Natural killer cell (primary cell): Measurements from ENCODE around the gene AREG. TPM values are rescaled to one million over a fixed set of nuclear protein-coding genes. Genes with fewer than 3 reads are reported as not detected.

Experiments used
- ATAC-seq, 3 donors: fragments of 150-1000 bp in 2 of 3; fragments of 200-7000 bp in 1 of 3; cut with Tn5 transposase; 1 replicate in 1 of 3; 2 replicates in 2 of 3; pipeline ENCODE4 v1.10.0; 2021; ENCODE audit warnings: mild to moderate bottlenecking in 2 of 3, moderate library complexity in 2 of 3
- DNase-seq, 2 donors: peaks; one replicate each; pipeline versions ENCODE4 v3.0.0 to v3.0.0-alpha.2; 2013 to 2021; ENCODE audit warnings: mixed read lengths in 1 of 2
- H3K27ac ChIP-seq: one replicate; pipeline ENCODE4 v1.5.1; 2013; ENCODE audit warnings: mild to moderate bottlenecking, low read length
- H3K27me3 ChIP-seq: one replicate; pipeline ENCODE4 v1.6.1; 2013; ENCODE audit warnings: low read length; ENCODE audit not compliant: control insufficient read depth, insufficient read depth
- H3K36me3 ChIP-seq: one replicate; pipeline ENCODE4 v1.6.1; 2013; ENCODE audit warnings: low read length; ENCODE audit not compliant: control insufficient read depth, insufficient read depth
- H3K4me1 ChIP-seq: one replicate; pipeline ENCODE4 v1.6.1; 2013; ENCODE audit warnings: low read length; ENCODE audit not compliant: control insufficient read depth, insufficient read depth
- H3K4me3 ChIP-seq: one replicate; pipeline ENCODE4 v1.5.1; 2013; ENCODE audit warnings: low read length
- H3K9me3 ChIP-seq: one replicate; pipeline ENCODE4 v1.6.1; 2013; ENCODE audit warnings: low read length; ENCODE audit not compliant: control insufficient read depth, insufficient read depth
- H3K27ac Mint-ChIP-seq, 2 donors: one replicate each; pipeline ENCODE4 v1.8.0; 2022; ENCODE audit warnings: mild to moderate bottlenecking in 2 of 2, mixed read lengths in 2 of 2, moderate library complexity in 1 of 2
- H3K27me3 Mint-ChIP-seq, 2 donors: one replicate each; pipeline ENCODE4 v1.8.0; 2022; ENCODE audit warnings: low read depth in 2 of 2, mixed read lengths in 2 of 2
- H3K36me3 Mint-ChIP-seq: one replicate; pipeline ENCODE4 v1.8.0; 2022; ENCODE audit warnings: mixed read lengths
- H3K4me1 Mint-ChIP-seq, 2 donors: one replicate each; pipeline ENCODE4 v1.8.0; 2022; ENCODE audit warnings: mixed read lengths in 2 of 2
- H3K4me3 Mint-ChIP-seq: one replicate; pipeline ENCODE4 v1.8.0; 2022; ENCODE audit warnings: mild to moderate bottlenecking, moderate library complexity, mixed read lengths
- H3K9me3 Mint-ChIP-seq, 2 donors: one replicate each; pipeline ENCODE4 v1.8.0; 2022; ENCODE audit warnings: mixed read lengths in 2 of 2
- CTCF ChIP-seq: fragments of 200-600 bp; IDR thresholded peaks from one replicate; pipeline ENCODE4 v1.8.0; 2022; ENCODE audit warnings: antibody characterized with exemption
- WGBS: methylation state at CpG from one replicate; pipeline ENCODE4 v1.1.7; 2013; ENCODE audit warnings: missing lambda C conversion rate; ENCODE audit not compliant: insufficient coverage; 5-methylcytosine and 5-hydroxymethylcytosine counted together
- intact Hi-C: fragments of 100-400 bp; cut with micrococcal nuclease; formaldehyde crosslinking; loops from one replicate; pipeline ENCODE4 v1.14.2; 2022
- total RNA-seq, 4 donors: library from RNA; stranded (reverse); fragments of 120-200 nt in 1 of 4; gene quantifications; one replicate each; pipeline versions ENCODE4 v1.2.3 to v1.2.4, GENCODE V29; 2013 to 2022

AREG gene
- total RNA-seq, 3 donors from 2014 or later (not counting 1 experiment from before 2014, with no cell fraction given) = 11.3 to 47.2 (median 38.2) TPM

- Mint-ChIP-seq H3K36me3 (no peaks in the 10 kb centered on the region), H3K27me3 (peaks cover 3 to 7% of the 10 kb centered on the region in 2 donors), H3K4me3 (no peak overlapping the region), H3K27ac (no peak overlapping the region), H3K4me1 (no peaks in the 10 kb centered on the region), H3K9me3 (no peaks in the 10 kb centered on the region)
- ATAC-seq (no peak), DNase-seq (no peak)
- no peaks in the 10 kb centered on the region for H3K36me3 ChIP-seq
- 84% methylated on average over 2 of the region's 2 CpGs for WGBS
- H3K4me1 ChIP-seq = no peaks in the 10 kb centered on the region
- no peak for TF ChIP-seq CTCF
- no peak overlapping the region for H3K4me3 ChIP-seq
- no peaks in the 10 kb centered on the region for H3K9me3 ChIP-seq
- no peak overlapping the region for H3K27ac ChIP-seq
- intact Hi-C loops = no loop called here
- no peaks in the 10 kb centered on the region for H3K27me3 ChIP-seq
These were observed 34.7 kb upstream of the AREG start for GRCh38 chr4:74410272-74410671.

- H3K4me3 Mint-ChIP-seq = no peak overlapping the region
These were observed 32.7 kb upstream of the AREG start for GRCh38 chr4:74412225-74412624.

GRCh38 chr4:74413265-74413664 is 31.7 kb upstream of the AREG start:
- no peaks in the 10 kb centered on the region for H3K9me3 Mint-ChIP-seq
- H3K27me3 Mint-ChIP-seq = peaks cover 5 to 12% of the 10 kb centered on the region in 2 donors
- no peaks in the 10 kb centered on the region for H3K27me3 ChIP-seq
- H3K36me3 ChIP-seq = no peaks in the 10 kb centered on the region
- no peak for DNase-seq
- no peaks in the 10 kb centered on the region for H3K36me3 Mint-ChIP-seq
- H3K27ac Mint-ChIP-seq = no peak overlapping the region
- H3K4me3 ChIP-seq = no peak overlapping the region
- no peak overlapping the region for H3K4me3 Mint-ChIP-seq
- ATAC-seq = no peak
- H3K27ac ChIP-seq = no peak overlapping the region
- TF ChIP-seq CTCF = no peak
- no peaks in the 10 kb centered on the region for H3K4me1 ChIP-seq
- no peaks in the 10 kb centered on the region for H3K4me1 Mint-ChIP-seq
- H3K9me3 ChIP-seq = no peaks in the 10 kb centered on the region
- intact Hi-C loops = no loop called here

More at GRCh38 chr4:74412225-74412624, 32.7 kb upstream of the AREG start:
- H3K27me3 Mint-ChIP-seq = peaks cover 3 to 7% of the 10 kb centered on the region in 2 donors
- ATAC-seq (no peak), DNase-seq (no peak)
- H3K4me1 Mint-ChIP-seq = no peaks in the 10 kb centered on the region
- no peaks in the 10 kb centered on the region for H3K36me3 ChIP-seq
- H3K4me1 ChIP-seq = no peaks in the 10 kb centered on the region
- no peak for TF ChIP-seq CTCF
- H3K27ac ChIP-seq = no peak overlapping the region
- H3K36me3 Mint-ChIP-seq = no peaks in the 10 kb centered on the region
- H3K27me3 ChIP-seq = no peaks in the 10 kb centered on the region
- H3K4me3 ChIP-seq = no peak overlapping the region
- H3K9me3 Mint-ChIP-seq = no peaks in the 10 kb centered on the region
- H3K27ac Mint-ChIP-seq = no peak overlapping the region
- no peaks in the 10 kb centered on the region for H3K9me3 ChIP-seq
- intact Hi-C loops = no loop called here

- WGBS = 77% methylated on average over 2 of the region's 5 CpGs
- intact Hi-C loops = no loop called here
- H3K27ac Mint-ChIP-seq = no peak overlapping the region
These were observed 30.7 kb upstream of the AREG start for GRCh38 chr4:74414149-74414809.

More at GRCh38 chr4:74414149-74414809, 30.7 kb upstream of the AREG start:
- no peaks in the 10 kb centered on the region for H3K4me1 Mint-ChIP-seq
- DNase-seq (no peak), ATAC-seq (no peak)
- H3K36me3 Mint-ChIP-seq = no peaks in the 10 kb centered on the region
- no peaks in the 10 kb centered on the region for H3K9me3 Mint-ChIP-seq
- Histone ChIP-seq H3K4me3 (no peak overlapping the region), H3K4me1 (no peaks in the 10 kb centered on the region), H3K9me3 (no peaks in the 10 kb centered on the region), H3K27ac (no peak overlapping the region), H3K36me3 (no peaks in the 10 kb centered on the region), H3K27me3 (no peaks in the 10 kb centered on the region)
- TF ChIP-seq CTCF = no peak
- no peak overlapping the region for H3K4me3 Mint-ChIP-seq
- peaks cover 9 to 21% of the 10 kb centered on the region in 2 donors for H3K27me3 Mint-ChIP-seq
